Gastrocnemius medialis (tissue), 4 donors: Measurements from ENCODE around the gene IPCEF1.

Experiments used
- POLR2A ChIP-seq, 2 donors: fragments of 450-650 bp; IDR thresholded peaks; one replicate each; pipeline ENCODE4 v1.6.1; 2017; ENCODE audit warnings: antibody characterized with exemption in 2 of 2, mild to moderate bottlenecking in 2 of 2, moderate library complexity in 2 of 2
- TF ChIP-seq, protein P1 (sequence below), 5 experiments: fragments of 450-650 bp in 3 of 5; fragments of 200-600 bp in 2 of 5; sonication (generic) in 2 of 5; IDR thresholded peaks in 4 of 5; conservative IDR thresholded peaks in 1 of 5; 1 replicate in 4 of 5; 2 replicates in 1 of 5; pipeline ENCODE4 v1.5.1; 2016 to 2019; ENCODE audit warnings: antibody characterized with exemption in 5 of 5, mild to moderate bottlenecking in 3 of 5, moderate library complexity in 3 of 5

DNA sequence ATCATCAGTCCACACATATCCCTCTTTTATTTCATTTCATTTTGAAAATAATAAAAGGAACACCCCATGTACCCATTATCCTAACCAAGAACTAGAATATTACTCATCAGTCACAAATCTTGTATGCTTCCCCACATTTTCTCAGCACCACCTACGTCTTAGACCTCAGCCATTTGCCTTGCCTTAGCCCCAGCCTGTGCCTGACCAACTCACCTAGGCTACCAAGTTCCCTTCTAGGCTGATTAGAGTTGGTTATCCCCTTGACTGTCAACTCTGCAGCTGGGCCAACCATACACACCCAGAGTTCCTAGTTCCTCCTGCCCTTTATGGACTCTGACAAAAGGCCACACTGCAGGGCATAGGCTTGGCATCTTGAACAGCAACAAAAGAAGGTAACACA lies 33.4 kb upstream of the IPCEF1 start:
- TF ChIP-seq, protein P1, sequence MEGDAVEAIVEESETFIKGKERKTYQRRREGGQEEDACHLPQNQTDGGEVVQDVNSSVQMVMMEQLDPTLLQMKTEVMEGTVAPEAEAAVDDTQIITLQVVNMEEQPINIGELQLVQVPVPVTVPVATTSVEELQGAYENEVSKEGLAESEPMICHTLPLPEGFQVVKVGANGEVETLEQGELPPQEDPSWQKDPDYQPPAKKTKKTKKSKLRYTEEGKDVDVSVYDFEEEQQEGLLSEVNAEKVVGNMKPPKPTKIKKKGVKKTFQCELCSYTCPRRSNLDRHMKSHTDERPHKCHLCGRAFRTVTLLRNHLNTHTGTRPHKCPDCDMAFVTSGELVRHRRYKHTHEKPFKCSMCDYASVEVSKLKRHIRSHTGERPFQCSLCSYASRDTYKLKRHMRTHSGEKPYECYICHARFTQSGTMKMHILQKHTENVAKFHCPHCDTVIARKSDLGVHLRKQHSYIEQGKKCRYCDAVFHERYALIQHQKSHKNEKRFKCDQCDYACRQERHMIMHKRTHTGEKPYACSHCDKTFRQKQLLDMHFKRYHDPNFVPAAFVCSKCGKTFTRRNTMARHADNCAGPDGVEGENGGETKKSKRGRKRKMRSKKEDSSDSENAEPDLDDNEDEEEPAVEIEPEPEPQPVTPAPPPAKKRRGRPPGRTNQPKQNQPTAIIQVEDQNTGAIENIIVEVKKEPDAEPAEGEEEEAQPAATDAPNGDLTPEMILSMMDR (IDR thresholded peaks at IDR 0.05 in 4 of 5, conservative IDR thresholded peaks at IDR 0.05 in 1 of 5), result no peak
- no peak for TF ChIP-seq POLR2A (IDR thresholded peaks at IDR 0.05)
